ENCODE results near the gene NUFIP2.
"Not testable (repeated sequence)": the region's sequence is repeated elsewhere in the genome, so short reads cannot be mapped to it uniquely, and the experiment has no call there.

NUFIP2 gene, protein sequence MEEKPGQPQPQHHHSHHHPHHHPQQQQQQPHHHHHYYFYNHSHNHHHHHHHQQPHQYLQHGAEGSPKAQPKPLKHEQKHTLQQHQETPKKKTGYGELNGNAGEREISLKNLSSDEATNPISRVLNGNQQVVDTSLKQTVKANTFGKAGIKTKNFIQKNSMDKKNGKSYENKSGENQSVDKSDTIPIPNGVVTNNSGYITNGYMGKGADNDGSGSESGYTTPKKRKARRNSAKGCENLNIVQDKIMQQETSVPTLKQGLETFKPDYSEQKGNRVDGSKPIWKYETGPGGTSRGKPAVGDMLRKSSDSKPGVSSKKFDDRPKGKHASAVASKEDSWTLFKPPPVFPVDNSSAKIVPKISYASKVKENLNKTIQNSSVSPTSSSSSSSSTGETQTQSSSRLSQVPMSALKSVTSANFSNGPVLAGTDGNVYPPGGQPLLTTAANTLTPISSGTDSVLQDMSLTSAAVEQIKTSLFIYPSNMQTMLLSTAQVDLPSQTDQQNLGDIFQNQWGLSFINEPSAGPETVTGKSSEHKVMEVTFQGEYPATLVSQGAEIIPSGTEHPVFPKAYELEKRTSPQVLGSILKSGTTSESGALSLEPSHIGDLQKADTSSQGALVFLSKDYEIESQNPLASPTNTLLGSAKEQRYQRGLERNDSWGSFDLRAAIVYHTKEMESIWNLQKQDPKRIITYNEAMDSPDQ

GRCh38 chr17:29293890-29294579, at the start of gene NUFIP2:
TSS of gene NUFIP2 (minus strand) at chr17:29294148. CDS start at chr17:29294059, 89 bp downstream.
- peak; percentile 100 for DNase-seq

GRCh38 chr17:29342158-29342765, 48.3 kb upstream of the NUFIP2 start:
- DNase-seq = no peak

GRCh38 chr17:29341726-29342125, 47.8 kb upstream of the NUFIP2 start:
- no peak for DNase-seq

GRCh38 chr17:29339016-29339415, 45.1 kb upstream of the NUFIP2 start:
- DNase-seq = not testable (repeated sequence)

- DNase-seq = no peak
Measured at GRCh38 chr17:29331708-29332085, 37.7 kb upstream of the NUFIP2 start.

- DNase-seq = no peak
Measured at GRCh38 chr17:29331075-29331707, 37.2 kb upstream of the NUFIP2 start.

DNA sequence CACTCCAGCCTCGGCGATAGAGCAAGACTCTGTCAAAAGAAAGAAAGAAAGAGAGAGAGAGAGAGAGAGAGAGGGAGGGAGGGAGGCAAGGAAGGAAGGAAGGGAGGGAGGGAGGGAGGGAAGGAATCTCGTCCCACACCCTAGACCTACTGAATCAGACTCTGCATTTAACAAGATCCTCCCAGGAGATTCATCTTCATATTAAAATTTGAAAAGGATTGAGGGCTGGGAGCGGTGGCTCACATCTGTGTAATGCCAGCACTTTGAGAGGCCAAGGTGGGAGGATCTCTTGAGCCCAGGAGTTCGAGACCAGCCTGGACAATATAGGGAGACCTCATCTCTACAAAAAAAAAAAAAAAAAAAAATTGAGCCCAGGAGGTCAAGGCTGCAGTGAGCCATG, 33.5 kb upstream of the NUFIP2 start:
- no peak for DNase-seq

- DNase-seq = no peak
Measured at GRCh38 chr17:29326023-29326813, 32.3 kb upstream of the NUFIP2 start.

DNA sequence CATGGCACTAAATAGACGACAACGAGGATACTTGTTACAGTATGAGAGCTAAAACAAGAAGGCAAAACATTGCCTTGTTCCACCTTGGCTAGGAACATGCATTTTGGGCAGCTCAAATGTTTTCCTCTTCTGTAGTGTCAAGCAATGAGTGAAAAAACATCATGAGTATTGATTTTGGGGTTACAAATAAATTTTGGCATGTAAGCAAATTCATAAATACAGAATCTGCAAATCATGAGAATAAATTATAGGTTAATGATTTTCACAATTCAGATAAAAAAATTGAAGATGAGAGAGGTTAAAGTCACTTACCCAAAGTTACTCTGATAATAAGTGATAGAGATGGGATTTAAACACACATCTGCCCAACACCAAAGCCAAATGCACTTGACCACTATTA, 28.4 kb upstream of the NUFIP2 start:
- no peak for DNase-seq

GRCh38 chr17:29303386-29303785, 9.4 kb upstream of the NUFIP2 start:
- DNase-seq = no peak

- no peak for DNase-seq
Measured at GRCh38 chr17:29299031-29299430, 5.1 kb upstream of the NUFIP2 start.

DNA sequence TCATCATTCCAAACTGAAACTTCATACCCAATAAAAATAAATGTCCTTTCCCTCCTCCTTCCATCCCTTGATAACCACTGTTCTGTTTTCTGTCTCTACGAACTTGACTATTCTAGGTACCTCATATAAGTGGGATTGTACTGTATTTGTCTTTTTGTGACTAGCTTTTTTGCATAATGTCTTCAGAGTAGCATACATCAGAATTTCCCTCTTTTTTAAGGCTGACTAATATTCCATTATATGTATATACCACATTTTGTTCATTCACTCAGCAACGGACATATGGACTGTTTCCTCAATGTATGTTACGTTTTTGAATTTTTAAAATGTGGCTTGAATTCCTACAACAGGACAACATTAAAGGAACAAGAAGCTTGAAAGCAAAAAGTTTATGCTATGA, 1.5 kb upstream of the NUFIP2 start:
- no peak for DNase-seq

- DNase-seq = no peak
Measured at GRCh38 chr17:29294580-29294900, 592 bp upstream of the NUFIP2 start.

DNA sequence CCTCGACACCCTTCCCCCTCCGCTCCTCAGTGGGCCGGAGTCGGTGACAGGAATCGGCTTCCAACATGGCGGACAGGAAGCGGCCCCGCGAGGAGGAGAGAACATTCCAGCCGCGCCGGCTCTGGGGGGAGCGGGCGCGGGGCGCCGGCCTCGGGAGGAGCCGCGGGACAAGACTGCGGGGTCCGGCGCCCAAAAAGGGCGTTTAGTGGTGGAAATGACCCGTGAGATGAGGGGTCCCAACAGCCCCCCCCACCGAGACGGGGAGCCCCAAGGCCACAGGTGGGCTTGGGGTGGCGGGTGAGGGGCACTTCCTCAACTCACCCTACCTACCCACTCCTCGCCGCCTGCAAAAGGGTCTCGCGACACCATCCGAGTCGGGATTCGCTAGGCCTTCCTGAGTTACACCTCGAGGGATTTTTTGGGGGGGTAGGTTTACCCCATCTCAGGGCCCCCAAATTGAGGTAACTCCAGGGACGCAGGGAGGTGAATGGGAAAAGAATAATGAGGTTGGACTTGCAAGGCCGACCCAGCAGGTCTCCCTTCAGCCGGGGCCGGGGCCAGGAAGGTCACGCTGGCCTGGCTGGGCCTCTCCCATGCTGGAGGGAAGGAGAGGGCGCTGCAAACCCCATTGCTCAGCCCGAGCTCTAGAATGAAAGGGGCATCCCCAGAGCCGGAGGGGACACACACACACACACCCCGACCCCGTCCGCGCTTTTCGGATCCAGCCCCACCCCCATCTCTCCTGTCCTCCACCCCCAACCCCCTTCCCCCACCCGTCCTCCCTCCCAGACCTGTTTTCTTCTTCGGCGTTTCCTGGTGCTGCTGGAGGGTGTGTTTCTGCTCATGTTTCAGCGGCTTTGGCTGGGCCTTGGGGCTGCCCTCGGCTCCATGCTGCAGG, 707 bp downstream of the NUFIP2 start:
- peak; percentile 65 to 77 for DNase-seq

DNA sequence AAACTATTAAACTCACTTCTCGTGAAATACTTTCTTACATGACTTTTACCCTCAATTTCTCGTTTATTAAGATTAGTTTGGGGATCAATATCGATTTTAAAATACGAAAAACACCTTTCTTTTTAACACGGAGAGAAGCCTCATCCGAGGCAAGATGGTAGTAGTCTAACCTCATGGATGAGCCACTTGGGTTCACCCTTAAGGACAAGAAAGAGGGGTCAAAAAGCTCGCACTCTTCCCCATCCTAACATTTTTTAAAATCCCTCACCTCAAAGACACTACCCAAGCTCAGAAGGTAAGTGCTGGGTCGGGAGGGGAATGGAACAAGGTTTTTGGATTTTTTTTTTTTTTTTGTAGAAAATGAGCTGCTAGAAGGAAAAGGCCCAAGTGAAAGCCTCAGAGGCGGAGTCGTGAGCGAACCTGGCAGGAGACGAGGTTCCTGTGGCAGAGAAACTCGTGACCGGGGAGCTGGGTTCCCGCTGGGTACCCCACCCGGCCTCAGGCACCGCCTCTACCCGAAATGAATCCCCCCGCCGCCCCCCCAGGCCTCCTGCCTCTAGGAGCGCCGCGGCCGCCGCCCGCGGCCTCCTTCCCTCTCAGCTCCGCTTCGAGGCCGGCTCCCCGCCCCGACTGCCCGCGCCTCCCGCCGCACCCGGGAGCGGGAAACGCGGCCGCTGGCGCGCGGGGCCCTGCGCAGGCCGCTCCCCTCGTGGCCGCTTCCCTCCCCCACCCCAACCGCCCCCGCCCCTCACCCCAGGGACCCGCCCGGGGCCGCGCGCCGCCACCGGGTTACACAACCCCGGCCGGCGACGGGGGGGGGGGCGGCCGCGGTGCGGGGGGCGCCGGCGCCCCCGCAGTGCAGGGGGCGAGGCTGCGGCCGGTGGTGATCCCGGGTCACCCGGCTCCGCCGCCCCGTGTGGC, 1.6 kb downstream of the NUFIP2 start:
- peak; percentile 59 to 72 for DNase-seq

DNA sequence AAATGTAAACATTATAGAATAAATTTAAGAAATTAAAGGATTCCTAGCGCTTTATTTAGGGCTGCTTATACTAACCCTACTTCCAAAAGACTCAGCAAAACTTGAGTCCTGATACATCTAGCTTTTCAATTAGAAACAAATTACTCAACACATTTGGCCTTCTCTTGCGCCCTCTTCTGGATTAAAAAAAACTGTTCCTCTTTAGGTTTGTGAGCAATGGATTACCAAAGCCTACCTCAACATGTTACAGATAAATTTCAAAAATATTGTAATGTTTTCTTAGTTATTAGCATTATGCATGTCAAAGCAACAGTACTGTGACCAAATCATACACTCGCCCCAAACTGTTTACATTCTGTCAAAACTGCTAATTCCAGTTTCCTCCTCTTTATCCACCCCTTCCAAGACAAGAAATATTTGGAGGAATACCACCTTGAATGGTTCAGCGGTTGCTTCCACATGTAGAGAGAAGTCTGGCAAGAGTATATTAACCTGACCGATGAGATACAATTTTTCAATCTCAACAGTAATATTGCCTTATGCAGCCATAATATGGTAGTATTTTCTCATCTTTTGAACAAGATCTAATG, 2.7 kb downstream of the NUFIP2 start:
- DNase-seq = peak; percentile 63 to 88

DNA sequence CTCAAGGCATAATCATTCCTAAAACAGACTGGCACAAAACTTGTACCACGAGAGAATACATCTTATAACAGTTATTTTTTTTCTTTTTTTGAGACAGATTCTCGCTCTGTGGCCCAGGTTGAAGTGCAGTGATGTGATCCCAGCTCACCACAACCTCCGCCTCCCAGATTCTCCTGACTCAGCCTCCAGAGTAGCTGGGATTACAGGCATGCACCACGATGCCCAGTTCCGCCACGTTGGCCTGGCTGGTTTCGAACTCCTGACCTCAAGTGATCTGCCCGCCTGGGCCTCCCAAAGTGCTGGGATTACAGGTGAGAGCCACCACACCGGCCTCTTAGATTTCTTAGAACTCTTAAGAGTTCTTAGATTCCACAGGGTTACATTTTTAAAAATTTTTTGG, 4.1 kb downstream of the NUFIP2 start:
- DNase-seq = no peak

- no peak for DNase-seq
Measured at GRCh38 chr17:29283961-29284360, 10.0 kb downstream of the NUFIP2 start.

GRCh38 chr17:29283496-29283895, 10.5 kb downstream of the NUFIP2 start:
- no peak for DNase-seq
